HG02798 (cell line): ENCODE measurements around the gene HNRNPLL.

Experiments
- ATAC-seq: cut with Tn5 transposase; IDR thresholded peaks from one replicate; pipeline ENCODE4 v1.9.1; 2021; ENCODE audit warnings: mild to moderate bottlenecking; ENCODE audit not compliant: unreplicated experiment, poor library complexity

HNRNPLL gene

DNA sequence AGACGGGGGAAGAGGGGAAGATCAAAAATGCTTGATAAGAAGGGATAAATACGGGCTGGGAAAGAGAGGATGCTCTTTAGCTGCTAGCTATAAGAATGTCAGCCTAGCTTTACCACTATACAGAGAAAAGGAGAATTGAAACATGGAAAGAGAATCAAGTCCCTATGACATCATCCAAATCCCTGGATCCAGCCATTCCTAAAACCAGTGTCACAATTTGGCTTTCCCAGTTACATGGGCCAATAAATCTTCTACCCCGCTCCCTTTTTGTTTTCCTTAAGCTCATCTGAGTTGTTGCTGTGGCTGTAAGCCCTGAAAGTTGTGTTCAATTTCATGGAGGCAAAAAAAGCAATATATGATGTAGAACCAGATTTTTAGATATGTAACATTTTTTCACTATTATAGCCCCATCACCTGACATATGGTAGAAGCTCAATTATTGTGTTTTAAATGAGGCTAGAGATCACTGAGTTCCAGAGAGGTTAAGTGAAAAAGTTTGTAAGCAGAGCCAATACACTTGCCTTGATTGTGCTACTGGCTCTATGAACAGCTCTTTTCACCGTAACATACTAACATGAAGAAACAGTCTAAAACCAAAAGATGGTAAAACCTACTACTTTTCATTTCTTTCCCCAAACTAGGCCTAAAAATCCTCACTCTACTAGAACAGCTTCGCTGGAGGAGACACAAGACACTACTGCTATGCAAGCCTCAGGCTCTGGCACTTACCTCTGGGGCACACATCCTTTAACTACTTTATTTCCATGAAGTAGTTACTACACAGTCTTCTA, 4.3 kb downstream of the HNRNPLL start:
- ATAC-seq, result no peak

DNA sequence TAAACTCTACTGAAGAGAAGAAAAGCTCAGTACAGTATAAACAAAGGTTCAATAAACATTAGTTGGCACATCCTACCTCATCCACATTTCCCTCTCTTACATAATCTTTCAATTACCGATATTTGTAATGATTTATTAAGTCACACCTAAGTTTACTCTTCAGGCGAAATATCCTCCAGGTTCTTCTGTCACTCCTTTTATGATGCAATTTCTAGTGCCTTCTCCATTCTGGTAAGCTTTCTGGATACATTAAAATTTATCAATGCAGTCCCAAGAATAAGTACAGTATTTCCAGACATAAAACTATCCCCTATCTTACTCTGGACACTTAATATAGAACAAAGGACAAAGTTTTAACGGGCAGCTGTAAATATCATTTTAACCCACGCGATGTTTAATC, 5.6 kb downstream of the HNRNPLL start:
- no peak for ATAC-seq

- no peak for ATAC-seq
Measured at GRCh38 chr2:38596229-38596628, 6.5 kb downstream of the HNRNPLL start.

GRCh38 chr2:38592951-38593350, 9.8 kb downstream of the HNRNPLL start:
- no peak for ATAC-seq

DNA sequence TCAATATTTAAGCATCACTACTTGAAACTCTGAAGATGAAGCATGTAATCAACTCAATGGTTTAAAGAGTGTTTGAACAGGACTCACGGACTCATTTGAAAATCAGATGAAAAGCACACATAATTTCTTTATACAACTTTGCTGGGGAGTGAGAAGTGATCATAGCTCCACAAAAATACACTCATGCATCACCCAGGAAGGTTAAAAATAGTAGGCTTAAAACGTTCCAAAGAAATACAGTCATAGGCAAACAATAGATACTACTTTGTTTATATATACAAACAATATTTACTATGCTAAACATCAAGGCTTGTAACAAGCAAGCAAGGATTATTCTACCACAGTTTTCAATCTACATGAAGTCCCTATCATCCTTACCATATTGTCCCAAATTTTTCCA, 11.6 kb downstream of the HNRNPLL start:
- no peak for ATAC-seq

- no peak for ATAC-seq
Measured at GRCh38 chr2:38590053-38590452, 12.7 kb downstream of the HNRNPLL start.

DNA sequence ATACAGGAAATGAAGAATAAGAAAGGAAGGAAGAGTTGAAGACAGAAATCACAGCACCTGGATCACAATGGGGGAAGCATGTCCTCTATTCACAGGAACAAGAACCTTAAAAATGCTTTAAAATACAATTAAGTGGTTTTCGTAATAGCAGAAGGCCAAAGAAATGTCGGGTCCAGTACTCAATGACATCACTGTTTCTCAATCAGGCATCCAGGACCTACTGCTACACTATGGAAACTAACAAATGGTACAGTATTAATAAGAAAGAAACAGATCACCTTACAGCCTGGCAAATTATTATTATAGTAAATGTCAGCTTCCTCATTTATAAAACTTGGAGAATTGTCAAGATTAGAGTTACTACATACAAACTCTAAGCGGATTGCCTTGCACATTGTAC, 15.8 kb downstream of the HNRNPLL start:
- ATAC-seq, result no peak

- ATAC-seq, result no peak
Measured at GRCh38 chr2:38584881-38585280, 17.8 kb downstream of the HNRNPLL start.

GRCh38 chr2:38583994-38584393, 18.7 kb downstream of the HNRNPLL start:
- no peak for ATAC-seq

- ATAC-seq, result no peak
Measured at GRCh38 chr2:38583524-38583923, 19.2 kb downstream of the HNRNPLL start.

- ATAC-seq, result no peak
Measured at GRCh38 chr2:38581193-38582147, 21.3 kb downstream of the HNRNPLL start.

DNA sequence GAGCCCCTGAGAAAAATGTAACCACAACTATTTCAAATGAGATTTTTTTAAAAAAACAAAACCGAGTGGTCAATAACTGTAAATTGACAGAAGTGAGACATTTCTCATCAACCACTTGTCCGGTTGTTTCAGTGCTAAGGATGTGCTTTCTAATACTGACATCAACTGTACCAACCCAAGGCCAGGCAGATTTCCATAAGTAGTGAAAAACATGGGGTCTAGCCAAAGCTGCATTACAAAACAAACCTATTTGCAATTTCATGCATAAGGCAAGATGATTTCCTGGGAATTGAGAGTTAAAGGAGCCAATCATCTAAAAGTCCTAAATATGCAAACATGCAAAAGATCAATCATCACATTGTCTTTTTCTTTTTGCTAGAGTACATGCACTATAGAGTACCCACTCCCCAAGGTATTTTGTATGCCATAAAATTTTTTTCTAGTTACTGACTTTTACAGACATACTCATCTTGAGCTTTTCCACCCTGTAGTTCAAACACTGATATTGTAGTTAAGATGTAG, 22.6 kb downstream of the HNRNPLL start:
- ATAC-seq, result no peak

DNA sequence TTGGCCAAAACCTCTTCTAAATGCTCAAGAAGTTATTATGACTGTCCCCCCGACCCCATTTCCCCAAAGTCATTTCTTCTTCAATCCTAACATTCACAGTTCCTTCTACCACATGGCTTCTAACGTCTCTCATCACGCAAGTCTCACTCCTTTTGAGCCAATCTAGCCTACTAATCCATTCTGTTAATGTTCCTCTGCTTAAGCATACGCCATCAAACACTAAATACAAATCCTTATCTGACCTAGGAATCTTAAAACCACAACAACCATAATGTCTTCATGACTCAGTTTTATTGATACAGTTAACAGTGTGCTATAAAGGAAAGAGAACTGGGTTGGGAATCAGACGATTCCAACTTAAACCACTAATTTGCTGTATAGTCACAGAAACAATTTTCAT, 23.9 kb downstream of the HNRNPLL start:
- no peak for ATAC-seq

DNA sequence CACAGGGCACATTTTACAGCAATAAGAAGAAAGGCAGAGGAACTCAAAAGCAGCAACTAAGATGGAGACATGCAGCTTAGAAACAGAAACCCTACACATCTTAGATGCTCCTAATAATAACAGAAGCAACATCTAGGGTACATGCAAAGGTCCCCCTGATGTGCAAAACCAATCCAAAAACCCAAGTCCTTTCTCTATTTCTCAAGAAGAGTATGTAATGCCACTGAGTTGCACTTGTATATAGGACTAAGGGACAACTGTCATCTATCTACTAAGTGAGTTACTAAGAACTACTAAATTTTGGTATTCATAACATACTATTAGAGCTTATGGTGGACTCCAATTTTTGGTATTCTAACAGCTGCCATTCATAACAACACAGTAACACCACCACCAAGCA, 28.4 kb downstream of the HNRNPLL start:
- ATAC-seq, result no peak

GRCh38 chr2:38572167-38572566, 30.6 kb downstream of the HNRNPLL start:
- ATAC-seq, result no peak

DNA sequence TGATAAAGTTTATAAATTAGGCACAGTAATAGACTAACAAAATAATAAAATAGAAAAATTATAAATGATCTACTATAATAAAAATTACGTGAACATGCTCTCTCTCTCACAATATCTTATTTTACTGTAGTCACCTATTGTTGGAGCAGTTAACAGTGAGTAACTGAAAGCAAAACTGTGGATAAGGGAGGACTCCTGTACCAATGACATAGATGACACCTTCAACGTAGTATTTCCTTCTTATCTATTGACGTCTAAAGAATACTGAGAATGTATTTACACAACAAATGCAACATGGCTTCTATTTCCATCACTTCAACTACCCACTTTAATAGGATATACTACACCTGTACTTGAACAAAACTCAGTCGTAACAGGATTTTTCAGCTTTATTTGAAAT, 31.5 kb downstream of the HNRNPLL start:
- ATAC-seq, result no peak

- no peak for ATAC-seq
Measured at GRCh38 chr2:38568724-38569436, 33.8 kb downstream of the HNRNPLL start.

- no peak for ATAC-seq
Measured at GRCh38 chr2:38565333-38565732, 37.4 kb downstream of the HNRNPLL start.

- no peak for ATAC-seq
Measured at GRCh38 chr2:38561691-38562090, 41.0 kb downstream of the HNRNPLL start.

- no peak for ATAC-seq
Measured at GRCh38 chr2:38560092-38560491, 42.6 kb downstream of the HNRNPLL start.

DNA sequence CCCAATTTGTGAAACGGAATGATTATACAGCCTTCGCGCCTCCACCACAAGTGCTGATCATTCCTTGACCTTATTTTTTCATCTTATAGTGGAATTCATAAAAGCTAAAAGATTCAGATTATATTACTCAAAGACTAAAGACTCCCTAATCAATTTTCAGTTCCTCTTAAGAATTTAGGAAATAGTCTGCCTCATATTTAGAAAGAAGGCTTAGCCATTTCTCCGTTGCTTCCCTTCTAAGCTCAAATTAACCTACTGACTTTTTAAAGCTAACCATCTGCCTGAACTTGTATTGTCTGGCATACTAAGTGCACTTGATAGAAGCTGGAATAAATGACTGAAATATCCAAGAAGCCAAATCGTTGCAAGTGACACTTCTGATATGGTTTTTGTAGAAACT, 44.7 kb downstream of the HNRNPLL start:
- no peak for ATAC-seq
